Embryonic facial prominence (tissue), 1 donor: ENCODE data around the gene GJA5.

Experiments
- DNase-seq: peaks from one replicate; pipeline ENCODE4 v3.0.0-alpha.2; 2016; ENCODE audit errors: extremely low spot score

Gene GJA5

DNA sequence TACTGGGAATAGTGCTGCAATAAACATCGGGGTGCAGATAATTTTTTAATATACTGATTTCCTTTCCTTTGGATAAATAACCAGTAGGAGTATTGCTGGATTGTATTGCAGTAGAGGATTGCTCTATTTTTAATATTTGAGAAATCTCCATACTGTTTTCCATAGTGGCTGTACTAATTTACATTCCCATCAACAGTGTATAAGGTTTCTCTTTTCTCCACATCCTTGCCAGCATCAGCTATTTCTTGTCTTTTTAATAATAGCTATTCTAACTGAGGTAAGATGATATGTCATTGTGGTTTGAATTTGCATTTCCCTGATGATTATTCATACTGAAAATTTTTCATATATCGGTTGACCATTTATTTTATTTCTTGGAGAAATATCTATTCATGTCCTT lies 31.1 kb downstream of the GJA5 start:
- DNase-seq = no peak

DNA sequence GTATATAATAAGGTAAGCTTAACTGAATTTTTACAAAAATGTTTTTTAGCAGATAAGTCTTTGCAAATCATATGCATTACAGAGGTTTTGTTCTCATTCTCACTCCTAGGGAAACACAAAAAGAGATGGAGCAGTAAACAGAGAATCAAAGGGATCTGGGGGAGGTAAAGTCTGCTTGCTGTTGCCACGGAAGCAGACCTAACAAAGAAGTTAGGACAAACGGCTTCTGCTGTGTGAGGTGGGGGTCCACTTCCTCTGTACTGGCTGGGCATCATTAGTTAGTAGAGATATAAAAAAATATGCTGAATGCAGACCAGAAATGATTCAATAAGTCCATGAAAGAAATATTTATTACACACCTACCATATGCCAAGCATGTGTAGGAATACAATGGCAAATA lies 34.2 kb downstream of the GJA5 start:
- DNase-seq = no peak

DNA sequence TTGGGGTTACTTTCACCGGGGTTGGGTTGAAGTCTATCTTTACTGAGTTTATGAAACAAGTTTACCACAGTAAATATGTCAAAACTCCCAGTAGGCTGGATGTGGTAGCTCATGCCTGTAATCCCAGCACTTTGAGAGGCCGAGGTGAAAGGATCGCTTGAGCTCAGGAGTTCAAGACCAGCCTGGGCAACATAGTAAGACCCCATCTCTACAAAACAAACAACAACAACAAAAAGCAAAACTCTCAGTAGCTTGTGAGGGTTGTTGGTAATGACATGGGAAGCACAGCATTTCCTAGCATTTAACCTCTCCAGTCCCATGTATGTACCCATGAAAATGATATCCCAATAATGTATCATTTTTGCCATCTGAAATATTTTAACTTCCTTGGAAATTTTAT lies 34.7 kb downstream of the GJA5 start:
- no peak for DNase-seq

DNA sequence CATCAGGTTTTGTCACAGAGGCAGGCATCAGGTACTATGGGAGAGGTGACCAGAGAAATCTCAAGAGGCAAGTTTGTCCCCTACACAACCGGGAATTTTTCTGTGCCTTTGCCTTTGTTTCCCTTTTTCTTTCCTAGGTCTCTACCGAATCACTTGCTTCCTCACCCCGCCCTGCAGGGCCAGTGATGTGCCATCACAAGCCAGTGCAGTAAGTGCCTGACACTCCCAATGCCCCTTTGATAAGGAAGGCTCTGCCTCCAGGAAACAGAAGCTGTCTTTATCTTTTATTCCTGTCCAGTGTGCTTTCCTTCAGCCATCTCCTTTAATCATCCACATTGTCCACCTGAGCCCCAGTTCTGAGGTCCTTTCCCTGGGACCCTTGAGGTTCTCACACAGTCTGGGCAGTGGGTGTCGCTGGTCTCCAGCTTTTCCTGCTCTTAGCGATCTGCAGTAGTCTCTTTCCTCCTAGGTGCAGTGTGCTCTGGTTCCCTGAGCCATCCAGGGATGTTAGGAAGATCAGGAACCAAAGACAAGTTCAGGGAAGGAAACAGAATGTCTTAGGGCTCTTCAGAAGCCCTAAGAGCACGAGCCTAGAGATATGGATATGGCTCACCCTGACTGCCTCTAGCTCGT lies 36.6 kb downstream of the GJA5 start:
- DNase-seq = no peak

DNA sequence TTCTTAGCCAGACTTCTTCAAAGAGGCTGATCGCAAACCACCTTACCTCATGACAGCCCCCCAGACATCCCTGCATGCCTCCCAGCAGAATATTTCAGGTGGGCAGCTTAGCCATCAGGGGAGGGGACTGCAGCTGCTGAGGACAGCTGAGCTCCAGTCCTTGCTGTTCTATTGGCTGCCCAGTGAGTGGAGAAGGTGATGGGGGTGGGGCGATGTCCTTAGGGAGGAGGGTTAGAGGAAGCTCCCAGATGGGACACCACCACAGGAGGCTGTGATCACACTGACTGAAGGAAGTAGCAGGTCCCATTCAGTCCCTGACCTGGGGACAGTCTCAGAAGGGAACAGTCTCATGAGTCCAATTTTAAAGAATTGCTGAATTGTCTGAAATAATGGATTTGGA lies 38.3 kb downstream of the GJA5 start:
- no peak for DNase-seq

DNA sequence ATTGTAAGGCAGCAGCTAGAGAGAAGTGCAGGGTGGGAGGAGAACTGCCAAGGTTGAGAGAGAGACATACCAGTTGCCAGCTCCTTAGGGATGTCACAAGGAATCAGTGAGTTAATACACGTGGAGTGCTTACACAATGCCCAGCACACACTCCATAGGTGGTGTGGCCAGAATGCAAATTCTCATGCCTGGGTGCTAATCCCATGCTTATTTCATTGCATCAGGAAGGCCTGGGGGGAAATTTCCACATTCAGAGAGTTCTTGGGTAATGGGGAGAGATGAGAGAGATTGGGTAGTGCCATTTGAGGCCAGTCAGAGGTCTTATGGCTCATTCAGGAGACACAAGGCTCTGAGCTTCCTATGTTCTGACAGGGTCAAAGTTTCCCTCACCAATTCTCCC lies 38.7 kb downstream of the GJA5 start:
- no peak for DNase-seq

DNA sequence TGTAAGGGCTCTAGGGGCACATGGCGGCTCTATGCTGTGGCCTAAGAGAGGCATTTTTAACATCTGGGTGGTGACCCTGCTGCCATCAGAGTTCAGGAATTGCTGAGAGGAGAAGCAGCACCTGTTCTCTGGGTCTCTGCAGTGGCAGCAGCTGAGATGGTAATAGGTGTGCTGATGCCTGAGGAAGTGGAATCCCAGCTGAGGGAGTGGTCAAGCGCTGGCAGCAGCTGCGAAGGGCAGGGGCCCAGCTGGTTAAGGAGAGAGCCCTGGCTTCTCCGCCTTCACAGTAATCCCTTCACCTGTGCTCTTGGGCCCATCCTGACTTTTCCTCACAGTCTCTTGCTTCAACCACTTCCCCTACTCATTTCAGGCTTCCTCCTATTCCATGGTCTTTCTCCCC lies 39.8 kb downstream of the GJA5 start:
- DNase-seq = no peak

DNA sequence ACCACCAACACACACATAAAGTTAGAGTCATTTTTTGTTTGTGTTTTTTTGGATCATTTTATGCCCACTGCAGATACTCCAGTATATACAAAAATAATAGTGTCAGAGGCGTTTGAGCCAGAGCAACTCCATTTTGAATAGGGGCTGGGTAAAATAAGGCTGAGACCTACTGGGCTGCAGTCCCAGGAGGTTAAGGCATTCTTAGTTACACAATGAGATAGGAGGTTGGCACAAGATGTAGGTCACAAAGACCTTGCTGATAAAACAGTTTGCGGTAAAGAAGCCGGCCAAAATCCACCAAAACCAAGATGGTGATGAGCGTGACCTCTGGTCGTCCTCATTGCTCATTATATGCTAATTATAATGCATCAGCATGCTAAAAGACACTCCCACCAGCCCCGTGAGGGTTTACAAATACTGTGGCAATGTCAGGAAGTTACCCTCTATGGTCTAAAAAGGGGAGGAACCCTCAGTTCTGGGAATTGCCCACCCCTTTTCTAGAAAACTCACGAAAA lies 40.6 kb downstream of the GJA5 start:
- DNase-seq = no peak

DNA sequence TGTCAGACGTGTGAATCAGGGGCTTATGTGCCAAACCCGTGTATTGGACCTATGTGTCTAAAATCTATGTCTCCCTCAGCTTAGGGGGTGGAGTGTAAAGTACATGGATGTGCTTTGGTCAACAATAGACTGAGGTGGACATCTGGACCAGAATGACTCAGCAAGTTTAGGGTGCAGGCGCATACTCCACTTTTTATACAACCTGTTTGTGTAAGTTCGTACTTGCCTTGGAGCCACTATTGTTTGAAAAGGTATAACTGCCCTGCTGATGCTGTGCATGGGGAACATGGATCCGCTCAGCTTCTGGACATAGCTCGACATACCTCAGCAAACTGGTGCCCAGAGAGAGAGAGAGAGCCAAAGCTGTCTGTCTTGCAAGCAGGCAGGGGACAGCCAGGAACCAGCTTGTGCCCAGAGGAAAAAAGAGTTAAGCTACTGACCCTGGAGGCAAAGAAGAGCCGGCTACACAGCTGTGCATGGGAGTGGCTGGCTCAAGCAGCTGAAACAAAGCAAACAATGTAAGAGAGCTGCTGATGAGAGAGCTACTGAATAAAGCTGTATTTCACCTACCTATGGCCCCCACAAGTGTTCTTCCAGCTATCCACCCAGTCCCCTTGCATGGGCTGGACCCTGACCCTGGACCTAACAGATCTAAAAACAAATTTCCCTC lies 41.2 kb downstream of the GJA5 start:
- DNase-seq = no peak

DNA sequence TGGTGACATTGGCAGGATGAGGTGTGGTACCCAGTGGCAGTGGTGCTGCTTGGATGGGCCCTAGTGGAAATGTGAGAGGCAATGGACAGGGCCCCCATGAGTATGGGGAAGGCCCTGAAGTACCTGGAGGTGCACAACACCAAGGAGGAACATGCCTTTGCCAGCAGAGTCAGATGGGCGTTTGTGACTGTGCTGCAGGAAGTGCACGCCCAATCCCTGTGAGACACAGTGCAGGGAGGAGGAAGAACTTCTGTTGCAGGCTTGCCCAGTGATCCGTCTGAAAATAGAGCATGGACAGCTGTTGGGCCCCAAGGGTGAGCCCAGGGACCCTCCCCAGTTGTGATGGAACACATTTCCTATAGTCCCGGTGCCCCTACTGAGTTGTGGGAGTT lies 42.7 kb downstream of the GJA5 start:
- DNase-seq = no peak

DNA sequence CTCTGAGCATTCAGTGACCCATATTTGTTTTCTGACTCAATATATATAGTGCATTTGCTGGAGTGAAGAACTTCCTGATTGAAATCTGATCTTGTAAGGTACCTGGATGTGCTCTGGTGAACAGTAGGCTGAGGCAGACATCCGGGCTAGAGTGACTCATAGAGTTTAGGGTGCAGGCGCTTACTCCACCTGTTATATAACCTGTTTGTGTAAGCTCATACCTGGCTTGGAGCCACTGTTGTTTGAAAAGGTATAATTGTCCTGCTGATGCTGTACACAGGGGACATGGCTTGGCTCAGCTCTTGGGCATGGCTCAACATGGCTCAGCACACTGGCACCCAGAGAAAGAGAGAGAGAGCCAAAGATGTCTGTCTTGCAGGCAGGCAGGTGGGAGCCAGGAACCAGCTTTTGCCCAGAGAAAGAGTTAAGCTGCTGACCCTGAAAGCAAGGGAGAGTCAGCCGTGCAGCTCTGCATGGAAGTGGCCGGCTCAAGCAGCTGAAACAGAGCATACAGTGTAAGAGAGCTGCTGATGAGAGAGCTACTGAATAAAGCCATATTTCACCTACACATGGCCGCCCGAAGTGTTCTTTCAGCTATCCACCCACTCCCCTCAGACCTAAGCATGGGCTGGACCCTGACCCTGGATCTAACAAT lies 43.2 kb downstream of the GJA5 start:
- DNase-seq = no peak

DNA sequence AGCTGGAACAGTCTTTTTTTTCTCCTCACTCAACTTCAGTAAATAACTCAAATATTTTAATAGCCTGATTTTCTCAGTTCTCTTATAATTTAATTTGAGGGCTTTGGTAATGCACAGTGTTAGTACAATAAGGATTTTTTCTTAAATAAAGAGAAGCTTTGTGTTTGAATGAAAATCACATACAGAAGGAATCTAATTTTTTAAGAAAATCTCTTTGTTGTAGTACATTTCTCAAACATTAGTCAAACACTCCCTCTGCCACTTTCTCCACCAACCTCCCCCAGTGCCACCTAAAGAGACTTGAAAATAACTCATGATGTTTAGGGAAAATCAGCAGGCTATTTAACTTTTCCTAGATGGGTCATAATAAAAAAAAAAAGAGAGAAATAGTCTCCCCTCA lies 47.8 kb downstream of the GJA5 start:
- DNase-seq = no peak
